ENCODE data around the gene SEMA6B. TPM values are rescaled to one million over a fixed set of nuclear protein-coding genes. Genes with fewer than 3 reads are reported as not detected.

Gene SEMA6B
- total and polyA plus RNA-seq, 10 of the 15 experiments (the other 5 are each of a cell fraction or from before 2014, with no cell fraction given) = 0.13 TPM; not detected in 9

GRCh38 chr19:4502282-4503131 is 57.0 kb downstream of the SEMA6B start (continued):
- TF ChIP-seq, protein P1, sequence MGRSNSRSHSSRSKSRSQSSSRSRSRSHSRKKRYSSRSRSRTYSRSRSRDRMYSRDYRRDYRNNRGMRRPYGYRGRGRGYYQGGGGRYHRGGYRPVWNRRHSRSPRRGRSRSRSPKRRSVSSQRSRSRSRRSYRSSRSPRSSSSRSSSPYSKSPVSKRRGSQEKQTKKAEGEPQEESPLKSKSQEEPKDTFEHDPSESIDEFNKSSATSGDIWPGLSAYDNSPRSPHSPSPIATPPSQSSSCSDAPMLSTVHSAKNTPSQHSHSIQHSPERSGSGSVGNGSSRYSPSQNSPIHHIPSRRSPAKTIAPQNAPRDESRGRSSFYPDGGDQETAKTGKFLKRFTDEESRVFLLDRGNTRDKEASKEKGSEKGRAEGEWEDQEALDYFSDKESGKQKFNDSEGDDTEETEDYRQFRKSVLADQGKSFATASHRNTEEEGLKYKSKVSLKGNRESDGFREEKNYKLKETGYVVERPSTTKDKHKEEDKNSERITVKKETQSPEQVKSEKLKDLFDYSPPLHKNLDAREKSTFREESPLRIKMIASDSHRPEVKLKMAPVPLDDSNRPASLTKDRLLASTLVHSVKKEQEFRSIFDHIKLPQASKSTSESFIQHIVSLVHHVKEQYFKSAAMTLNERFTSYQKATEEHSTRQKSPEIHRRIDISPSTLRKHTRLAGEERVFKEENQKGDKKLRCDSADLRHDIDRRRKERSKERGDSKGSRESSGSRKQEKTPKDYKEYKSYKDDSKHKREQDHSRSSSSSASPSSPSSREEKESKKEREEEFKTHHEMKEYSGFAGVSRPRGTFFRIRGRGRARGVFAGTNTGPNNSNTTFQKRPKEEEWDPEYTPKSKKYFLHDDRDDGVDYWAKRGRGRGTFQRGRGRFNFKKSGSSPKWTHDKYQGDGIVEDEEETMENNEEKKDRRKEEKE (IDR thresholded peaks at IDR 0.05) = no peak
- TF ChIP-seq TCF12 (IDR thresholded peaks at IDR 0.05; ENCODE audit: low read depth, low read length) (no peak), CHD4 (IDR thresholded peaks at IDR 0.05) (no peak), NR2C1 (IDR thresholded peaks at IDR 0.05) (no peak), NRF1 (conservative IDR thresholded peaks at IDR 0.05; ENCODE audit: low read depth, low read length) (no peak), RB1 (IDR thresholded peaks at IDR 0.05; ENCODE audit: borderline replicate concordance) (no peak)

DNA sequence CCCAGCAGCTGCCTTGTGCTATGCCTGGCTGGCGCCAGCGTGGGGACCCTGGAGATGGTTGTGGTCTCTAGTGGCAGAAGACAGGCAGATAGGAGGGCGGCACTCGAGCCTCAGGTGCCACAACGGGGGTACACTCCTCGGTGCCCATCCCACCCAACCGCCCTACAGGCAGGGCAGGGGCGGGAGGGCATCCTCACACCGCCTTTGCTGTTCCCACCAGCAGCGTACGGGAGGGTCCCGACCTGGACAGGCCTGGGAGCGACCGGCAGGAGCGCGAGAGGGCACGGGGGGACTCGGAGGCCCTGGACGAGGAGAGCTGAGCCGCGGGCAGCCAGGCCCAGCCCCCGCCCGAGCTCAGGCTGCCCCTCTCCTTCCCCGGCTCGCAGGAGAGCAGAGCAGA is 57.8 kb downstream of the SEMA6B start:
- TF ChIP-seq, protein P2, sequence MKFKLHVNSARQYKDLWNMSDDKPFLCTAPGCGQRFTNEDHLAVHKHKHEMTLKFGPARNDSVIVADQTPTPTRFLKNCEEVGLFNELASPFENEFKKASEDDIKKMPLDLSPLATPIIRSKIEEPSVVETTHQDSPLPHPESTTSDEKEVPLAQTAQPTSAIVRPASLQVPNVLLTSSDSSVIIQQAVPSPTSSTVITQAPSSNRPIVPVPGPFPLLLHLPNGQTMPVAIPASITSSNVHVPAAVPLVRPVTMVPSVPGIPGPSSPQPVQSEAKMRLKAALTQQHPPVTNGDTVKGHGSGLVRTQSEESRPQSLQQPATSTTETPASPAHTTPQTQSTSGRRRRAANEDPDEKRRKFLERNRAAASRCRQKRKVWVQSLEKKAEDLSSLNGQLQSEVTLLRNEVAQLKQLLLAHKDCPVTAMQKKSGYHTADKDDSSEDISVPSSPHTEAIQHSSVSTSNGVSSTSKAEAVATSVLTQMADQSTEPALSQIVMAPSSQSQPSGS (IDR thresholded peaks at IDR 0.05; ENCODE audit: low read length) = no peak
- 0 out of 2 replicates have a peak, but pooled peaks have one; percentile 17 for TF ChIP-seq POLR2A (IDR thresholded peaks at IDR 0.05; ENCODE audit: low read depth, low read length)
- ATAC-seq (no peak), DNase-seq (ENCODE audit: low read depth, low spot score) (no peak), FAIRE-seq (no peak)
- ChIA-PET CTCF (no interaction called here), SMC1A (ENCODE audit: uncharacterized antibody, unreplicated experiment) (no interaction called here), POLR2A (no interaction called here), RAD21 (ENCODE audit: unreplicated experiment) (no interaction called here)
- H4K20me1 ChIP-seq (ENCODE audit: control insufficient read depth, insufficient read depth) = no peaks in the 10 kb centered on the region
- BruUV-seq (replicated peaks) = no TSS peak
- no peaks in the 10 kb centered on the region for H3K27me3 ChIP-seq (replicated peaks in 1 of 2; ENCODE audit: control insufficient read depth in 2 of 2, insufficient read depth in 2 of 2, low read length in 1 of 2)
- H3K27ac ChIP-seq (ENCODE audit: control insufficient read depth, insufficient read depth) = no peak overlapping the region
- no peaks in the 10 kb centered on the region for H3K79me2 ChIP-seq (ENCODE audit: control insufficient read depth, insufficient read depth, low read length)
- intact Hi-C loops (cut with micrococcal nuclease; ENCODE audit: unreplicated experiment) = no loop called here
- no peaks in the 10 kb centered on the region for H3K4me1 ChIP-seq (ENCODE audit: control insufficient read depth, insufficient read depth, low read length)
- no peaks in the 10 kb centered on the region for H3K9me3 ChIP-seq (replicated peaks; ENCODE audit: control insufficient read depth, insufficient read depth, low read length)
- WGBS (ENCODE audit: insufficient coverage, insufficient replicate concordance, low lambda C conversion rate, missing lambda C conversion rate) = 96% methylated on average over 25 of the region's 25 CpGs
- in situ Hi-C loops (cut with MboI) = no loop called here
- no peak overlapping the region for H2AFZ ChIP-seq (ENCODE audit: control insufficient read depth, low read depth, low read length)
- H3K9ac ChIP-seq (ENCODE audit: control insufficient read depth, insufficient read depth, low read length) = no peak overlapping the region
- no peak overlapping the region for H3K4me2 ChIP-seq (ENCODE audit: control insufficient read depth, insufficient read depth)
- H3K4me3 ChIP-seq = no peak overlapping the region
- peaks cover 0 to 2% of the 10 kb centered on the region in 2 experiments; a peak in 2 of 4 replicates for H3K36me3 ChIP-seq (ENCODE audit: control insufficient read depth in 2 of 2, insufficient read depth in 2 of 2, low read length in 1 of 2)

Measured in GM12878 (cell line).